ENCODE measurements around the gene PHKG2. TPM values are rescaled to one million over a fixed set of nuclear protein-coding genes. Genes with fewer than 3 reads are reported as not detected.

PHKG2 gene
- total and polyA plus RNA-seq, 8 donors, result 18.2 to 104 (median 32.4) TPM

DNA sequence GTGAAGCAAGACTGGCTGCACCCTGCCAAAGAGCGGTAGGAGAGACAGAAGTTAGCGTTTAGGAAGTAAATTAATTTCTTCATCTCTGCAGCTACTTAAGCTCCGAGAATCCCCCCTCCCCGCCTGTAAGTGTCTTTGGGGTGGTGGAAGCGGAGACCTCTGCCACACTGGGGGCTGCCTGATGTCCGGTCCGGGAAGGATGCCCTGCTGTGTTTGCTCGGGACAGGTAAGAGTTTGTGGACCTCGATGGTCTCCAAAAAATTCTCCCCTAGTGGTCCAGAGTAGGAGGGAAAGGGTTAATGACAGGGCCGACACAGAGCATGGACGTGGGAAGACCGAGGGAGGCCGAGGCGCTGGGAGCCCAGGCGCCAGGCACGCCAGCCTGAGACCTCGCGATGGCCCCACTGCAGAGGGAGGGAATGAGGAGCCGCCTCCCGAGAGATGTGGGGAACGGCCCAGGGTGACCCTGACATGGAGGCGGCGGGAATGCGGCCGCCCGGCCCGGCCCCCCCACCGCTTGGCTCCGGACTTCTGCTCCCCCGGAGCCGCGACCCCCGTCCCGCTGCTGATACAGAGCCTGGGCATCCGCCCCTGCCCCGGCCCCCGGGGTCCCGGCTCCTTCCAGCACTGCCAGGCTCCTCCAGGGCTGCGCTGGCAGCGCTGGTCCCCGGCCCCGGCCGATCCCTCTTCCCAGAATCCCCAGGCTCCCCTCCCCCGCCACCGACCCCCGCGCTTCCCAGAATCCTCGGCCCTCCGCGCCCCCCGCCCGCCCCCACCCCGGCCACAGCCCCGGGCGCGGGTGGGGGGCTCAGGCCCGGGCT is 38.1 kb downstream of the PHKG2 start:
- peaks cover 22 to 35% (median 33%) of the 10 kb centered on the region in 4 donors for H3K36me3 ChIP-seq
- H3K9me3 ChIP-seq, result no peaks in the 10 kb centered on the region
- DNase-seq, result peak; percentile 41 to 81
- peak overlapping the region; percentile 82 to 93 (median 91) for H3K27ac ChIP-seq
- no peaks in the 10 kb centered on the region for H3K27me3 ChIP-seq
- peak overlapping the region; percentile 83 to 99 (median 92) for H3K4me3 ChIP-seq
- intact Hi-C loops (cut with DNase I; ENCODE audit: low total_unique reads), result loop anchor here (10.0 kb wide), 1 partner anchor 58 kb away; no protein-coding TSS in a partner anchor
- peaks cover 11 to 40% (median 27%) of the 10 kb centered on the region in 4 donors for H3K4me1 ChIP-seq
- WGBS, 5 donors, result 4 to 11% (median 6%) methylated on average over 19 to 55 of the region's 57 CpGs
- TF ChIP-seq POLR2A (IDR thresholded peaks at IDR 0.05) (no peak), POLR2AphosphoS5 (IDR thresholded peaks at IDR 0.05) (no peak), EP300 (IDR thresholded peaks at IDR 0.05) (no peak)
- TF ChIP-seq, protein P1, sequence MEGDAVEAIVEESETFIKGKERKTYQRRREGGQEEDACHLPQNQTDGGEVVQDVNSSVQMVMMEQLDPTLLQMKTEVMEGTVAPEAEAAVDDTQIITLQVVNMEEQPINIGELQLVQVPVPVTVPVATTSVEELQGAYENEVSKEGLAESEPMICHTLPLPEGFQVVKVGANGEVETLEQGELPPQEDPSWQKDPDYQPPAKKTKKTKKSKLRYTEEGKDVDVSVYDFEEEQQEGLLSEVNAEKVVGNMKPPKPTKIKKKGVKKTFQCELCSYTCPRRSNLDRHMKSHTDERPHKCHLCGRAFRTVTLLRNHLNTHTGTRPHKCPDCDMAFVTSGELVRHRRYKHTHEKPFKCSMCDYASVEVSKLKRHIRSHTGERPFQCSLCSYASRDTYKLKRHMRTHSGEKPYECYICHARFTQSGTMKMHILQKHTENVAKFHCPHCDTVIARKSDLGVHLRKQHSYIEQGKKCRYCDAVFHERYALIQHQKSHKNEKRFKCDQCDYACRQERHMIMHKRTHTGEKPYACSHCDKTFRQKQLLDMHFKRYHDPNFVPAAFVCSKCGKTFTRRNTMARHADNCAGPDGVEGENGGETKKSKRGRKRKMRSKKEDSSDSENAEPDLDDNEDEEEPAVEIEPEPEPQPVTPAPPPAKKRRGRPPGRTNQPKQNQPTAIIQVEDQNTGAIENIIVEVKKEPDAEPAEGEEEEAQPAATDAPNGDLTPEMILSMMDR (IDR thresholded peaks at IDR 0.05), result no peak

DNA sequence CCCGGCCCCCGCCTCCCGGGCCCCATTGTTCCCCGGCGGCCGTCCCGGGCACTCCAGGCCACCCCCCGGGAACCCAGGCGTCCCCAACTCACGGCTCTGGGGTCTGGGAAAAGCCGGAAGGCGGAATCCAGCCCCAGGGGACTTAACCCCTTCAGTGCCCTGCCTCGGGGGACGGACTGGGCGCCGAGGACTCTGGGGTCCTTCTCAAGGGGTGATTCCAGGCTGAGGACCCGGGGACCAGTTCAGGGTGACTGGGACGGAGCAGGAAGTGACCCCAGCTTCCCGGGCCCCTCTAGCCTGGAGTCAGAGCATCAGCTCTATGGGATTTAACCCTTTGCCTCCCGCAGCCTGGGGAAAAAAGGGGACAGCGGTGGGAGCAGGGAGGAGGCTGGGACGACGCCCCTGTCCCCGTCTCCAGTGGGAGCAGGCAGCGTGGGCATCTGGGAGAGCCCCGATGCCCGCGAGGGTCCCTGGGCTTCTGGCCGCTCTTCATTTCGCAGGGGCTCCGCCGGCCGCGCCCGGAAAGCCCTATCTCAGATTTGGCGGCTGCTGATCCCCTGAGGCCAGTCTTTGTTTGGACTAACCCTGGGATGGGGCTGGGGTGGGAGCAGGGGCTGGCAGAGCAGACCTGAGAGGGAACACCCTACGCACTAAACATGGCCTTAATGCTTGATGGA is 38.8 kb downstream of the PHKG2 start, which contains the start of gene ZNF629:
Gene ZNF629 (minus strand): TSS at position 270 of the 677 bp plus-strand sequence. CDS start 2,723 bp downstream, outside the sequence.
- Histone ChIP-seq H3K27ac (peak within 1 kb of the TSS; percentile 82 to 93 (median 91)), H3K4me1 (peaks cover 11 to 40% (median 27%) of the 10 kb centered on the region in 4 donors), H3K36me3 (peaks cover 20 to 27% (median 25%) of the 10 kb centered on the region in 4 donors), H3K27me3 (no peaks in the 10 kb centered on the region), H3K9me3 (no peaks in the 10 kb centered on the region), H3K4me3 (peak within 1 kb of the TSS; percentile 83 to 99 (median 92))
- intact Hi-C loops (cut with DNase I; ENCODE audit: low total_unique reads), result loop anchor here (10.0 kb wide), 1 partner anchor 58 kb away; no protein-coding TSS in a partner anchor
- DNase-seq, result peak; percentile 71 to 91
- 0 to 2% (median 1%) methylated on average over 18 to 37 of the region's 37 CpGs for WGBS, 5 donors
- TF ChIP-seq, protein P1 (IDR thresholded peaks at IDR 0.05), result no peak
- peak in 1 of 4 donors; percentile 11 for TF ChIP-seq POLR2A (IDR thresholded peaks at IDR 0.05)
- TF ChIP-seq POLR2AphosphoS5 (IDR thresholded peaks at IDR 0.05), result peak in 1 of 3 donors; percentile 48
- no peak for TF ChIP-seq EP300 (IDR thresholded peaks at IDR 0.05)

DNA sequence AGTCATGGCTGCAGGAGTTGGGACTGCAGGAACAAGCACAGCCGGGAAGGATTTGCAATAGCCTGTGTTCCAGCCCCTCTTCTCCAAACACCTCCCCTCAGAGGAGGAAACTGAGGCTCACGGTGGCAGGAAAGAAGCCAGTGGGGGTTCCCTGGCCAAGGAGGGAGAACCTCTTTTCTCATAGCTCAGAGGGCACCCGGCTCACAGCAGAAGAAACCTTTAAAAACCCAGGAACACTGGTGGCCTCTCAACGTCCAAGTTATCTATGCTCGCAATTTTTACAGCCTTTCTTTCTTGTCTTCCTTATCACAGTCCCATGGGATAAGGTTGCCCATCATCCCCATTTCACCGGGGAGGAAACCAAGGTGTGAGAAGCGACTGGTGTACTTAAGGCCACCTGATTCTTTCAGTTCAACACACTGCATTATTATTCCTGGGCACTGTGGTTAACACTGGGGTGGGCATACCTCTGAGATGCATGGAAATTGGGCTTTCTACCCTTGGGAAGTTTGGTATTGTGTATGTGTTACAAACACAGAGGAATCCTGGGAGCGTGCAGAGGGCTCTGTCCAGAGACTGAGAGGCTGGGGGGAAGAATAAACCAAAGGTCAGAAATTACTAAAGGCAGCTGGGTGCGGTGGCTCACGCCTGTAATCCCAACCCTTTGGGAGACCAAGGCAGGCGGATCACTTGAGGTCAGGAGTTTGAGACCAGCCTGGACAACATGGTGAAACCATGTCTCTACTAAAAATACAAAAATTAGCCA is 39.6 kb downstream of the PHKG2 start:
- WGBS, 5 donors, result 34 to 46% (median 39%) methylated on average over 11 of the region's 11 CpGs
- H3K4me1 ChIP-seq, result peaks cover 11 to 40% (median 27%) of the 10 kb centered on the region in 4 donors
- intact Hi-C loops (cut with DNase I; ENCODE audit: low total_unique reads), result loop anchor here (10.0 kb wide), 1 partner anchor 57 kb away; no protein-coding TSS in a partner anchor
- no peaks in the 10 kb centered on the region for H3K9me3 ChIP-seq
- no peak for TF ChIP-seq EP300 (IDR thresholded peaks at IDR 0.05)
- no peak for TF ChIP-seq POLR2A (IDR thresholded peaks at IDR 0.05)
- TF ChIP-seq, protein P1 (IDR thresholded peaks at IDR 0.05), result no peak
- no peak for TF ChIP-seq POLR2AphosphoS5 (IDR thresholded peaks at IDR 0.05)
- H3K27ac ChIP-seq, result peak overlapping the region; percentile 82 to 93 (median 91)
- peak overlapping the region; percentile 83 to 99 (median 92) for H3K4me3 ChIP-seq
- no peaks in the 10 kb centered on the region for H3K27me3 ChIP-seq
- DNase-seq, result no peak
- peaks cover 13 to 20% (median 18%) of the 10 kb centered on the region in 4 donors for H3K36me3 ChIP-seq
